ENCODE results near the gene SPOCK2. TPM values are rescaled to one million over a fixed set of nuclear protein-coding genes. Genes with fewer than 3 reads are reported as not detected.
A peak's percentile ranks its signal among the peaks of the same experiment; 100 is the strongest.
"Not testable (repeated sequence)": the region's sequence is repeated elsewhere in the genome, so short reads cannot be mapped to it uniquely, and the experiment has no call there.

SPOCK2 gene, protein sequence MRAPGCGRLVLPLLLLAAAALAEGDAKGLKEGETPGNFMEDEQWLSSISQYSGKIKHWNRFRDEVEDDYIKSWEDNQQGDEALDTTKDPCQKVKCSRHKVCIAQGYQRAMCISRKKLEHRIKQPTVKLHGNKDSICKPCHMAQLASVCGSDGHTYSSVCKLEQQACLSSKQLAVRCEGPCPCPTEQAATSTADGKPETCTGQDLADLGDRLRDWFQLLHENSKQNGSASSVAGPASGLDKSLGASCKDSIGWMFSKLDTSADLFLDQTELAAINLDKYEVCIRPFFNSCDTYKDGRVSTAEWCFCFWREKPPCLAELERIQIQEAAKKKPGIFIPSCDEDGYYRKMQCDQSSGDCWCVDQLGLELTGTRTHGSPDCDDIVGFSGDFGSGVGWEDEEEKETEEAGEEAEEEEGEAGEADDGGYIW
- 0.02 and 0.16 TPM in 2 replicates for polyA plus RNA-seq (2011; rRNA removed)
- polyA minus RNA-seq (2011; rRNA and poly(A)+ RNA removed), result 0.04 and 0.14 TPM in 2 replicates

DNA sequence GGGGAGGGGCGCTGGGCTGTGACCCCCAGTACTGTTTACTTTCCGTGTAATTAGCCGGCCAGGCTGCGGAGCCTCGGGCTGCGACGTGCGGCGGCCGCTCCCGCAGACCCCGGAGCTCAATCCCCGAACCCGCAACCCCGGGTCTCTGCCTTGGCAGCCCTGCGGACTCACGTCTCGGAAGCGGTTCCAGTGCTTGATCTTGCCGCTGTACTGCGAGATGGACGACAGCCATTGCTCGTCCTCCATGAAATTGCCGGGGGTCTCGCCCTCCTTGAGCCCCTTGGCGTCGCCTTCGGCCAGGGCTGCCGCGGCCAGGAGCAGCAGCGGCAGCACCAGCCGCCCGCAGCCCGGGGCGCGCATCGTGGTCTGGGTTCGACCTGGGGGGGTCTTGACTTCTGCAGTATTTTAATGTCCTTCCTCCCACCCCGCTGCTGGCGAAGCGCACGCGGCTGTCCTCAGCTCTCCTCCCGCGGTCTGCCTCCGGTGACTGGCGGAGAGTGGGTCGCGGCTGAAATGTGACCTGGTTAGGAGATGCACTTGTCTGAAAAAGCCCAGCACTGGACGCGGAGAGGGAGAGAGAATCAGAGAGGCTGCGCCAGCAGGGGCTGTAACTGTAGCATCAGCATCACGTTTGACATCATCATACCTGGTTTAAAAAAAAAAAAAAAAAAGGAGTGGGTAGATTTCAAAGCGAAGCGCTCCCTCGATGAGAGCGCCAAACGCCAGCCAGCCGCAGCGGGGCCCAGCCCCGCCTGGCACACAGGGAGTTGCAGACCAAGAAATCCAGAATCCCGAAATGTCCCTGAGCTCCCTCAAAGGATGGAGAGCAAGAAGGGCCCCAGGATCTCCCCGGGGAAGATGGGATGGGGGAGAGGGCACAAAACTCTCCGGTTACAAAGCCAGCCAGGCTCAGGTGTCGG, at the start of gene SPOCK2:
TSS of gene SPOCK2 (minus strand) at position 583 of the 920 bp plus-strand sequence. CDS start at position 360, 223 bp downstream.
- peak within 1 kb of the TSS; percentile 34 for H3K4me3 ChIP-seq (ENCODE audit: low read depth, low read length)
- no peak for DNase-seq (ENCODE audit: low read depth, low spot score)
- H3K9me3 ChIP-seq (ENCODE audit: control insufficient read depth, insufficient read depth, low read length), result no peaks in the 10 kb centered on the region; the same call in 1 of the 2 replicates
- TF ChIP-seq, protein P1, sequence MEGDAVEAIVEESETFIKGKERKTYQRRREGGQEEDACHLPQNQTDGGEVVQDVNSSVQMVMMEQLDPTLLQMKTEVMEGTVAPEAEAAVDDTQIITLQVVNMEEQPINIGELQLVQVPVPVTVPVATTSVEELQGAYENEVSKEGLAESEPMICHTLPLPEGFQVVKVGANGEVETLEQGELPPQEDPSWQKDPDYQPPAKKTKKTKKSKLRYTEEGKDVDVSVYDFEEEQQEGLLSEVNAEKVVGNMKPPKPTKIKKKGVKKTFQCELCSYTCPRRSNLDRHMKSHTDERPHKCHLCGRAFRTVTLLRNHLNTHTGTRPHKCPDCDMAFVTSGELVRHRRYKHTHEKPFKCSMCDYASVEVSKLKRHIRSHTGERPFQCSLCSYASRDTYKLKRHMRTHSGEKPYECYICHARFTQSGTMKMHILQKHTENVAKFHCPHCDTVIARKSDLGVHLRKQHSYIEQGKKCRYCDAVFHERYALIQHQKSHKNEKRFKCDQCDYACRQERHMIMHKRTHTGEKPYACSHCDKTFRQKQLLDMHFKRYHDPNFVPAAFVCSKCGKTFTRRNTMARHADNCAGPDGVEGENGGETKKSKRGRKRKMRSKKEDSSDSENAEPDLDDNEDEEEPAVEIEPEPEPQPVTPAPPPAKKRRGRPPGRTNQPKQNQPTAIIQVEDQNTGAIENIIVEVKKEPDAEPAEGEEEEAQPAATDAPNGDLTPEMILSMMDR (IDR thresholded peaks at IDR 0.05; ENCODE audit: low read depth, low read length), result no peak
- H3K27me3 ChIP-seq (ENCODE audit: control insufficient read depth, insufficient read depth, low read length), result peaks cover 51% of the 10 kb centered on the region
- CTCF ChIA-PET, result interaction anchor here (0.6 to 3.4 kb wide), 5 partner anchors 19 to 192 kb away, joined by 3 to 12 read pairs (median 4); no protein-coding TSS in a partner anchor
- POLR2A ChIA-PET, result interaction anchor here (0.6 kb wide), 1 partner anchor 124 kb away, joined by 3 read pairs; the partner anchor contains the start of gene CHST3
- no peak within 1 kb of the TSS for H3K27ac ChIP-seq (ENCODE audit: low read depth, low read length)

DNA sequence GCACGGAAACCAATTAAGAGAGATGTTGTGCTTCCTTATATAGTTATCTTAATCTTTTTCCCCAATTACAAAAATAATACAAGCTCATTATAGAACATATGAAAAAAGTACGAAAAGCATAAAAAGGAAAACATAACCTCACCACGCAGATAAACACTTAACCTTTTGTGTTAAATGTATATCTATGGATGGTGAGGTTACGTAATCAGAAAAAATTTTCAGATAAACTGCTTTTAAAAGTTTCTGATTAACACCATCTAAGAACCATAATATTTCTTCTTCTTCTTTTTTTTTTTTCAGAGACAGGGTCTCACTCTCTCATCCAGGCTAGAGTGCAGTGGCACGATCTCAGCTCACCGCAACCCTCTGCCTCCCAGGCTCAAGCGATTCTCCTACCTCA, 49.2 kb upstream of the SPOCK2 start:
- H3K27me3 ChIP-seq (ENCODE audit: control insufficient read depth, insufficient read depth, low read length), result no peaks in the 10 kb centered on the region
- TF ChIP-seq, protein P1 (IDR thresholded peaks at IDR 0.05; ENCODE audit: low read depth, low read length), result no peak
- CTCF ChIA-PET, result interaction anchor here (0.7 to 1.2 kb wide), 3 partner anchors 10 to 234 kb away, joined by 3 to 8 read pairs (median 3); no protein-coding TSS in a partner anchor
- POLR2A ChIA-PET, result interaction anchor here (0.7 kb wide), 1 partner anchor 21 kb away, joined by 4 read pairs; no protein-coding TSS in a partner anchor
- no peak overlapping the region for H3K27ac ChIP-seq (ENCODE audit: low read depth, low read length)
- no peaks in the 10 kb centered on the region for H3K9me3 ChIP-seq (ENCODE audit: control insufficient read depth, insufficient read depth, low read length)
- DNase-seq (ENCODE audit: low read depth, low spot score), result no peak
- H3K4me3 ChIP-seq (ENCODE audit: low read depth, low read length), result no peak overlapping the region

DNA sequence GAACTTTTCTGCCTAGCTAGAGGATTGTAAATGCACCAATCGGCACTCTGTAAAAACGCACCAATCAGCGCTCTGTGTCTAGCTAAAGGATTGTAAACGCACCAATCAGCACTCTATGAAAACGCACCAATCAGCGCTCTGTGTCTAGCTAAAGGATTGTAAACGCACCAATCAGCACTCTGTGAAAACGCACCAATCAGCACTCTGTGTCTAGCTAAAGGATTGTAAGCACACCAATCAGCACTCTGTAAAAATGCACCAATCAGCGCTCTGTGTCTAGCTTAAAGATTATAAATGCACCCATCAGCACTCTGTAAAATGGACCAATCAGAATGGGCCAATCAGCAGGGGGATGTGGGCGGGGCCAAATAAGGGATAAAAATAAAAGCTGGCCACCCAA, 47.9 kb upstream of the SPOCK2 start:
- H3K4me3 ChIP-seq (ENCODE audit: low read depth, low read length); H3K9me3 ChIP-seq (ENCODE audit: control insufficient read depth, insufficient read depth, low read length); H3K27ac ChIP-seq (ENCODE audit: low read depth, low read length); DNase-seq (ENCODE audit: low read depth, low spot score); CTCF ChIA-PET; H3K27me3 ChIP-seq (ENCODE audit: control insufficient read depth, insufficient read depth, low read length): not testable (repeated sequence)
- POLR2A ChIA-PET, result interaction anchor here (0.6 kb wide), 1 partner anchor 67 kb away, joined by 8 read pairs; no protein-coding TSS in a partner anchor

DNA sequence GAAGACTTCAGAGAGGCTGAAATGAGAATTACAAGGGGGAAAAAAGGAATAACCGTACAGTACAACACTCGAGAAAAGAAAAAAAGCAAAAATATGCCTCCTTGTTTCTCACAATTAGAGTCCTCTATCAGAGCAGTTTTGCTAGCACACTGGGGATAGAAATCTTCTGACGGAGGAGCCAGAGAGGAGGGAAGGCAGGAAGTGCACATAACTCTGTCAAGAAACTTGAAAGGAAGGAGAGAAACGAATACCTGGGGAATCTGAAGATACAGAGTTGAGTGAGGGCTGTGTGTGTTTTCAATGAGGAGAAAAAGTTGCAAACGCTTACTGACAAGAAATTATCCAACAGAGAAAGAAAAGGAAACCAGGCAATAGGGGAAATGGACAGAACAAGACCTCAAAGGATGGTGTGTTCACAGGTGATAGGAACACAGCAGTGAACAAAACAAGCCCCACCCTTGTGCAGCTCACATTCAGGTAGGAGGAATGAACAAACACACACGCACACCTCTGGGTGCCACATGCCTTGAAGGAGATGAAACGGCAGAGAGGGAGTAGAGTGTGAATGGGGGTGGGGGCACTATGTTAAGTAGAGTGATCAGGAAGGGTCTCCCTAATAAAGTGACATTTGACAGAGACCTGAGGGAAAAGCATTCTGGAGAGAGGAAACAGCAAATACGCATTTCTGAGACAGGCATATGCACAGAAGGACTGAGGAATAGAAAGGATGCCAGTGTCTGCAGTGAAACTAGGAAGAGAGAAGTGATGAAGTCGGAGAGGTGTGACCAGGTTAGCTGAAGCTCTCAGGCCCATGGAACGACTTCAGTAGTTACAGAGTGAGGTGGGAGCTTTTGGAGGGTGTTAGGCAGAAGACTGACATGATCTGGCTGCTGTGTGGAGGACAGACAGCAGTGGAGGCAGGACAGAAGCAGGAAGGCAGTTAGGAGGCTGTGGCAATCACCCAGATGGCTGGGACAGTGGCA, 46.7 kb upstream of the SPOCK2 start:
- Histone ChIP-seq H3K4me3 (ENCODE audit: low read depth, low read length) (no peak overlapping the region), H3K27me3 (ENCODE audit: control insufficient read depth, insufficient read depth, low read length) (no peaks in the 10 kb centered on the region), H3K27ac (ENCODE audit: low read depth, low read length) (no peak overlapping the region), H3K9me3 (ENCODE audit: control insufficient read depth, insufficient read depth, low read length) (no peaks in the 10 kb centered on the region)
- DNase-seq (ENCODE audit: low read depth, low spot score), result no peak
- POLR2A ChIA-PET, result no interaction called here
- TF ChIP-seq, protein P1 (IDR thresholded peaks at IDR 0.05; ENCODE audit: low read depth, low read length), result no peak
- CTCF ChIA-PET, result interaction anchor here (0.6 kb wide), 1 partner anchor 238 kb away, joined by 3 read pairs; no protein-coding TSS in a partner anchor

Measured in AG04450 (cell line).